Stomach smooth muscle (tissue), 2 donors: ENCODE data around the gene CEP295NL.
"Not testable (repeated sequence)": the region's sequence is repeated elsewhere in the genome, so short reads cannot be mapped to it uniquely, and the experiment has no call there.

ENCODE experiments used
- H3K27ac ChIP-seq: one replicate; pipeline ENCODE4 v1.7.0; 2013; ENCODE audit warnings: mild to moderate bottlenecking, low read length, inconsistent platforms
- H3K27me3 ChIP-seq, 2 donors: one replicate each; pipeline ENCODE4 v1.7.0; 2013; ENCODE audit warnings: low read length in 2 of 2; ENCODE audit not compliant: insufficient read depth in 2 of 2, control insufficient read depth in 1 of 2
- H3K36me3 ChIP-seq, 2 donors: one replicate each; pipeline ENCODE4 v1.7.0; 2013; ENCODE audit warnings: low read length in 2 of 2; ENCODE audit not compliant: control insufficient read depth in 2 of 2, insufficient read depth in 2 of 2
- H3K4me1 ChIP-seq: one replicate; pipeline ENCODE4 v1.7.0; 2013; ENCODE audit warnings: low read length; ENCODE audit not compliant: control insufficient read depth, insufficient read depth
- H3K4me3 ChIP-seq, 2 donors: one replicate each; pipeline ENCODE4 v1.7.0; 2013; ENCODE audit warnings: low read length in 2 of 2
- H3K9ac ChIP-seq, 2 donors: one replicate each; pipeline ENCODE4 v1.7.0; 2013; ENCODE audit warnings: low read length in 2 of 2, mild to moderate bottlenecking in 1 of 2
- H3K9me3 ChIP-seq, 2 donors: one replicate each; pipeline ENCODE4 v1.7.0; 2013; ENCODE audit warnings: low read length in 2 of 2; ENCODE audit not compliant: control insufficient read depth in 2 of 2
- donor health status: healthy.
- donor health status: Pancreatic carcinoma.

CEP295NL gene

GRCh38 chr17:78884876-78885667 is 17.9 kb downstream of the CEP295NL start:
- Histone ChIP-seq H3K4me3 (no peak overlapping the region), H3K9ac (no peak overlapping the region)

GRCh38 chr17:78884148-78884825 is 18.7 kb downstream of the CEP295NL start:
- no peaks in the 10 kb centered on the region for H3K36me3 ChIP-seq
- H3K4me1 ChIP-seq = peaks cover 66% of the 10 kb centered on the region
- H3K4me3 ChIP-seq = peak overlapping the region; percentile 53 to 66
- H3K9ac ChIP-seq = peak overlapping the region; percentile 21 to 42
- H3K9me3 ChIP-seq = no peaks in the 10 kb centered on the region
- peak overlapping the region; percentile 76 for H3K27ac ChIP-seq
- no peaks in the 10 kb centered on the region for H3K27me3 ChIP-seq

More at GRCh38 chr17:78884876-78885667, 17.9 kb downstream of the CEP295NL start:
- H3K27ac ChIP-seq = peak overlapping the region; percentile 76
- no peaks in the 10 kb centered on the region for H3K36me3 ChIP-seq
- H3K9me3 ChIP-seq = no peaks in the 10 kb centered on the region
- peaks cover 64% of the 10 kb centered on the region for H3K4me1 ChIP-seq
- H3K27me3 ChIP-seq = no peaks in the 10 kb centered on the region

- H3K9ac ChIP-seq = peak overlapping the region in 1 of 2 donors; percentile 42
- H3K4me1 ChIP-seq = peaks cover 70% of the 10 kb centered on the region
- H3K27ac ChIP-seq = peak overlapping the region; percentile 76
- no peaks in the 10 kb centered on the region for H3K36me3 ChIP-seq
- peak overlapping the region; percentile 53 to 66 for H3K4me3 ChIP-seq
- H3K27me3 ChIP-seq = no peaks in the 10 kb centered on the region
- H3K9me3 ChIP-seq = no peaks in the 10 kb centered on the region
Observed at GRCh38 chr17:78883533-78884131, 19.4 kb downstream of the CEP295NL start.

GRCh38 chr17:78883089-78883532 is 19.9 kb downstream of the CEP295NL start:
- Histone ChIP-seq H3K4me1 (peaks cover 70% of the 10 kb centered on the region), H3K4me3 (peak overlapping the region in 1 of 2 donors; percentile 66), H3K9me3 (no peaks in the 10 kb centered on the region), H3K36me3 (peaks cover 0 to 2% of the 10 kb centered on the region in 2 donors), H3K27me3 (no peaks in the 10 kb centered on the region), H3K27ac (peak overlapping the region; percentile 76), H3K9ac (peak overlapping the region in 1 of 2 donors; percentile 42)

- peak overlapping the region in 1 of 2 donors; percentile 66 for H3K4me3 ChIP-seq
Observed at GRCh38 chr17:78882540-78883088, 20.4 kb downstream of the CEP295NL start.

GRCh38 chr17:78879635-78880186 is 23.3 kb downstream of the CEP295NL start:
- Histone ChIP-seq H3K9me3 (no peaks in the 10 kb centered on the region), H3K27ac (peak overlapping the region; percentile 75), H3K4me1 (peaks cover 69% of the 10 kb centered on the region), H3K4me3 (peak overlapping the region; percentile 35 to 59), H3K27me3 (no peaks in the 10 kb centered on the region), H3K36me3 (peaks cover 0 to 5% of the 10 kb centered on the region in 2 donors), H3K9ac (peak overlapping the region; percentile 58 to 59)

More at GRCh38 chr17:78882540-78883088, 20.4 kb downstream of the CEP295NL start:
- H3K27me3 ChIP-seq = no peaks in the 10 kb centered on the region
- no peaks in the 10 kb centered on the region for H3K9me3 ChIP-seq
- peaks cover 0 to 5% of the 10 kb centered on the region in 2 donors for H3K36me3 ChIP-seq
- peaks cover 70% of the 10 kb centered on the region for H3K4me1 ChIP-seq
- peak overlapping the region; percentile 76 for H3K27ac ChIP-seq
- peak overlapping the region in 1 of 2 donors; percentile 28 for H3K9ac ChIP-seq

GRCh38 chr17:78878871-78879527 is 24.0 kb downstream of the CEP295NL start:
- Histone ChIP-seq H3K36me3 (peaks cover 0 to 8% of the 10 kb centered on the region in 2 donors), H3K9me3 (no peaks in the 10 kb centered on the region), H3K27me3 (no peaks in the 10 kb centered on the region), H3K27ac (peak overlapping the region; percentile 75), H3K4me3 (peak overlapping the region; percentile 35 to 59), H3K9ac (peak overlapping the region; percentile 47 to 59), H3K4me1 (peaks cover 64% of the 10 kb centered on the region)

GRCh38 chr17:78878261-78878660 is 24.7 kb downstream of the CEP295NL start:
- no peak overlapping the region for H3K27ac ChIP-seq
- H3K4me1 ChIP-seq = peaks cover 56% of the 10 kb centered on the region

GRCh38 chr17:78876954-78877517 is 26.0 kb downstream of the CEP295NL start:
- not testable (repeated sequence) for H3K9ac ChIP-seq, H3K4me3 ChIP-seq, H3K9me3 ChIP-seq, H3K27ac ChIP-seq, H3K27me3 ChIP-seq
- H3K4me1 ChIP-seq = peaks cover 46% of the 10 kb centered on the region
- H3K36me3 ChIP-seq = peaks cover 13 to 18% of the 10 kb centered on the region in 2 donors

More at GRCh38 chr17:78878261-78878660, 24.7 kb downstream of the CEP295NL start:
- Histone ChIP-seq H3K27me3 (no peaks in the 10 kb centered on the region), H3K9me3 (no peaks in the 10 kb centered on the region), H3K9ac (no peak overlapping the region), H3K36me3 (peaks cover 5 to 11% of the 10 kb centered on the region in 2 donors), H3K4me3 (no peak overlapping the region)
